Erythroblast (primary cell): ENCODE measurements around the gene SRF.

Experiments
- GATA1 ChIP-seq: IDR thresholded peaks from 2 replicates; pipeline ENCODE4 v1.6.1; 2011; ENCODE audit warnings: low read depth, mild to moderate bottlenecking, control low read depth, low read length, moderate library complexity
- POLR2A ChIP-seq: IDR thresholded peaks from 2 replicates; pipeline ENCODE4 v1.6.1; 2011; ENCODE audit warnings: mild to moderate bottlenecking, low read length

DNA sequence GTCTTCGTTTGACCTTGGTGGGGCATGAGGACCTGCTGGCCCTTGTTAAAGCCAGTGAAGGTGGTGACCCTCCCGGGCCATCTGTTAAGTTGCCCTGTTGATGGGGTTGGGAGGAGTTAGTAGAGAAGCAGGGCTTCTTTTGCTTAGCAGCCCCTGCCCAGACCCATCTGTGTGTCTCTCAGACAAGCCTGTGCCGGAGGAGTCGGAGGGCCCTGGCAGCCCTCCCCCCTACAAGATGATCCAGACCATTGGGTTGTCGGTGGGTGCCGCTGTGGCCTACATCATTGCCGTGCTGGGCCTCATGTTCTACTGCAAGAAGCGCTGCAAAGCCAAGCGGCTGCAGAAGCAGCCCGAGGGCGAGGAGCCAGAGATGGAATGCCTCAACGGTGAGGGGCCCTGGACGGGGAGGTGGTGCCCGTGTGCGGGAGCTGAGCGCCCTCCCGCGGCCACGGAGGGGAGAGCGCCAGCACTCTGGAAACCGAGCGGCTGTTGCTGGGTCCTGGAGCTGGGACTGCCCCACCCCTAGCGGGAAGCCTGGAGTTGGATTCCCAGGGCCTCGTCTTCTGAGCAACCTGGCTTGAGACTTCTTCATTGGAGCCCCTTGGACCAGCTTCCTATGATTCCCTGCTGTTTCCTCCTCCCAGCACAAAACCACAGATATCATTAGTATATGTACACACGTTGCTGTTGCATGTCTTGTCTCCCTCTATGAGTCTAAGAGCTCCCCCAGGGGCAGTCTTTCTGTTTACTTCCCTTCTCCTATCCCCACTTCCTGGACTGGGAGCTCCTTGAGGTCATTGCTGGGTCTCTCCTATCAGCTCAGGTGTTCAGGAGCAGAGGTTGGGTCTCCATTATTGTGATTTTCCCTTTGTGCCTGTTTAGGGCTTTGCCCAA lies 27.6 kb upstream of the SRF start:
- TF ChIP-seq POLR2A: no peak
- no peak for TF ChIP-seq GATA1
